Erythroblast (primary cell): ENCODE data around the gene WRAP73.

Experiments
- GATA1 ChIP-seq: IDR thresholded peaks from 2 replicates; pipeline ENCODE4 v1.6.1; 2011; ENCODE audit warnings: low read depth, mild to moderate bottlenecking, control low read depth, low read length, moderate library complexity
- POLR2A ChIP-seq: IDR thresholded peaks from 2 replicates; pipeline ENCODE4 v1.6.1; 2011; ENCODE audit warnings: mild to moderate bottlenecking, low read length

- TF ChIP-seq POLR2A (no peak), GATA1 (no peak)
Measured at GRCh38 chr1:3668148-3668547, 18.2 kb upstream of the WRAP73 start.
